Common myeloid progenitor, CD34-positive (primary cell): ENCODE data around the gene OSBPL10.

ENCODE experiments used
- CTCF ChIA-PET: fragments of 350-600 bp; sonication (Branson Sonifier 250); formaldehyde crosslinking; loops from one replicate; lab custom pipeline; 2021; ENCODE audit warnings: antibody characterized with exemption; lab: Charles Lee
- POLR2A ChIA-PET: fragments of 350-600 bp; sonication (Branson Sonifier 250); formaldehyde crosslinking; loops from one replicate; lab custom pipeline; 2021; ENCODE audit warnings: antibody characterized with exemption; lab: Charles Lee
- DNase-seq, 3 donors: peaks; one replicate each; pipeline versions ENCODE4 v3.0.0 to v3.0.0-alpha.2; 2013
- H3K27ac ChIP-seq, 2 experiments: 1 replicate in 1 of 2; 2 replicates in 1 of 2; pipeline ENCODE4 v1.7.0; 2013; ENCODE audit warnings: inconsistent platforms in 2 of 2, low read length in 2 of 2, mild to moderate bottlenecking in 2 of 2, low read depth in 1 of 2, moderate library complexity in 1 of 2; ENCODE audit not compliant: severe bottlenecking in 2 of 2, insufficient read depth in 1 of 2, poor library complexity in 1 of 2
- H3K27me3 ChIP-seq, 5 experiments: replicated peaks in 2 of 5; 1 replicate in 3 of 5; 2 replicates in 2 of 5; pipeline versions ENCODE4 v1.6.1 to v1.7.0; 2013; ENCODE audit warnings: low read length in 4 of 5, mild to moderate bottlenecking in 2 of 5, moderate library complexity in 2 of 5, inconsistent platforms in 1 of 5; ENCODE audit not compliant: insufficient read depth in 5 of 5, control insufficient read depth in 4 of 5
- H3K36me3 ChIP-seq, 4 experiments: 1 replicate in 2 of 4; 2 replicates in 2 of 4; pipeline versions ENCODE4 v1.6.1 to v1.7.0; 2013; ENCODE audit warnings: low read length in 3 of 4, control low read depth in 1 of 4, mild to moderate bottlenecking in 1 of 4; ENCODE audit not compliant: control insufficient read depth in 4 of 4, insufficient read depth in 4 of 4
- H3K4me1 ChIP-seq, 4 experiments: 1 replicate in 3 of 4; 2 replicates in 1 of 4; pipeline versions ENCODE4 v1.6.1 to v1.7.1; 2013; ENCODE audit warnings: low read length in 3 of 4, mild to moderate bottlenecking in 3 of 4, control low read depth in 1 of 4, inconsistent platforms in 1 of 4, moderate library complexity in 1 of 4; ENCODE audit not compliant: control insufficient read depth in 4 of 4, insufficient read depth in 4 of 4; ENCODE audit errors: control extremely low read depth in 1 of 4
- H3K4me3 ChIP-seq, 7 experiments: 1 replicate in 4 of 7; 2 replicates in 3 of 7; pipeline versions ENCODE4 v1.5.1 to v1.7.0; 2013; ENCODE audit warnings: mild to moderate bottlenecking in 7 of 7, low read length in 6 of 7, moderate library complexity in 6 of 7, inconsistent platforms in 2 of 7, low read depth in 2 of 7, control low read depth in 1 of 7; ENCODE audit not compliant: insufficient read depth in 4 of 7, control insufficient read depth in 1 of 7; ENCODE audit errors: extremely low read depth in 1 of 7
- H3K9me3 ChIP-seq, 5 experiments: 1 replicate in 4 of 5; 2 replicates in 1 of 5; pipeline versions ENCODE4 v1.6.1 to v1.7.1; 2013; ENCODE audit warnings: low read length in 4 of 5, mild to moderate bottlenecking in 2 of 5, inconsistent platforms in 1 of 5, low read depth in 1 of 5, moderate library complexity in 1 of 5; ENCODE audit not compliant: control insufficient read depth in 4 of 5, insufficient read depth in 2 of 5; ENCODE audit errors: control extremely low read depth in 1 of 5
- WGBS: methylation state at CpG from one replicate; pipeline ENCODE4 v1.1.5; 2013; ENCODE audit not compliant: insufficient coverage; 5-methylcytosine and 5-hydroxymethylcytosine counted together

The OSBPL10 gene

DNA sequence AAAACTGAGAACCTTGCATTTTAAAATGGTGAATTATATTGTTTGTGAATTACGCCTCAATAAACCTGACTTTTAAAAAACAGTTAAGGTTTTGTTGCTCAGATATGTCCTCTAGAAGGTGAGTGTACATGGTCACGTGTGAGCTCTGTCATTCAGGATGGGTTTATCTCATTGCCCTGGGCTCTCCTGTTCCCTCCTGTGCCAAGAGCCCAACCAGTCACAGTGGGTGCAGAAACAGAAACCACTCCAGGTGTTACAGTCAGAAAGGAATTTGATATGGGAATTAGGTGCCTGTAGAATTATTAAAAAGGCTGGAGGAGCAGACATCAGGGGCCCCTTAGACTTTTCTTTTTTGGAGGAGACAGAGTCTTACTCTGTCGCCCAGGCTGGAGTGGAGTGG lies 252.0 kb downstream of the OSBPL10 start:
- ChIA-PET CTCF (no interaction called here), POLR2A (no interaction called here)
- H3K36me3 ChIP-seq = no peaks in the 10 kb centered on the region
- no peak overlapping the region for H3K4me3 ChIP-seq
- no peak overlapping the region for H3K27ac ChIP-seq
- WGBS = 100% methylated on average over 3 of the region's 3 CpGs
- no peaks in the 10 kb centered on the region for H3K9me3 ChIP-seq
- no peaks in the 10 kb centered on the region for H3K27me3 ChIP-seq
- DNase-seq = no peak
- no peaks in the 10 kb centered on the region for H3K4me1 ChIP-seq

DNA sequence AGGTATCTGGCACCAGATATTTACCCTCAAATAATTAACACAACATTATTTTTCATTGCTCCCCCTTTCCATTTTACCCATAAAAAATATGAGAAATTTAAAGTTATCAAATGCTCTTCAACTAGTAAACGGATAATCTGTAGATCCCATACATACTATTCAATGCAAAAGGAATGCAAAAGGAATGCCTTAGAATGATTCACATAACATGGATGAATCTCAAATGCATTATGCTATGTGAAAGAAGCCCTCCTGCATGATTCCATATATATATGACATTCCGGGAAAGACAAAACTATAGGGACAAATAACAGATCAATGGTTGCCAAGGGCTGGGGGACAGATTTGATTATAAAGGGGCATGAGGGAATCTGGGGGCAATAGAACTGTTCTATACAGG lies 252.7 kb downstream of the OSBPL10 start:
- ChIA-PET CTCF (no interaction called here), POLR2A (no interaction called here)
- no CpG with 5 or more reads among the region's 2 CpGs for WGBS
- H3K27ac ChIP-seq = no peak overlapping the region
- no peaks in the 10 kb centered on the region for H3K36me3 ChIP-seq
- no peak for DNase-seq
- no peaks in the 10 kb centered on the region for H3K4me1 ChIP-seq
- no peak overlapping the region for H3K4me3 ChIP-seq
- H3K27me3 ChIP-seq = no peaks in the 10 kb centered on the region
- no peaks in the 10 kb centered on the region for H3K9me3 ChIP-seq

GRCh38 chr3:31725976-31726375 lies 255.1 kb downstream of the OSBPL10 start:
- 100% methylated on average over 3 of the region's 4 CpGs for WGBS
- CTCF ChIA-PET = interaction anchor here (0.8 kb wide), 1 partner anchor 41 kb away, joined by 3 read pairs; no protein-coding TSS in a partner anchor
- H3K4me1 ChIP-seq = no peaks in the 10 kb centered on the region
- no peak overlapping the region for H3K4me3 ChIP-seq
- no peak for DNase-seq
- POLR2A ChIA-PET = no interaction called here
- no peak overlapping the region for H3K27ac ChIP-seq
- no peaks in the 10 kb centered on the region for H3K9me3 ChIP-seq
- no peaks in the 10 kb centered on the region for H3K27me3 ChIP-seq
- no peaks in the 10 kb centered on the region for H3K36me3 ChIP-seq

- 98% methylated on average over 6 of the region's 6 CpGs for WGBS
- Histone ChIP-seq H3K9me3 (no peaks in the 10 kb centered on the region), H3K4me3 (no peak overlapping the region), H3K27me3 (no peaks in the 10 kb centered on the region), H3K36me3 (no peaks in the 10 kb centered on the region), H3K4me1 (no peaks in the 10 kb centered on the region), H3K27ac (no peak overlapping the region)
- no peak for DNase-seq
- POLR2A ChIA-PET = no interaction called here
- CTCF ChIA-PET = interaction anchor here (0.9 to 1.2 kb wide), 6 partner anchors 12 to 41 kb away, joined by 3 to 5 read pairs (median 4); no protein-coding TSS in a partner anchor
Measured at GRCh38 chr3:31725568-31725967, 255.5 kb downstream of the OSBPL10 start.

- Histone ChIP-seq H3K9me3 (no peaks in the 10 kb centered on the region), H3K4me1 (no peaks in the 10 kb centered on the region), H3K27me3 (no peaks in the 10 kb centered on the region), H3K4me3 (no peak overlapping the region), H3K36me3 (no peaks in the 10 kb centered on the region), H3K27ac (no peak overlapping the region)
- POLR2A ChIA-PET = no interaction called here
- 65% methylated on average over 2 of the region's 4 CpGs for WGBS
- CTCF ChIA-PET = interaction anchor here (0.6 to 1.5 kb wide), 13 partner anchors 11 to 620 kb away, joined by 3 to 6 read pairs (median 3); no protein-coding TSS in a partner anchor
- DNase-seq = peak; percentile 17 to 43 (median 41)
Measured at GRCh38 chr3:31724651-31725050, 256.4 kb downstream of the OSBPL10 start.

DNA sequence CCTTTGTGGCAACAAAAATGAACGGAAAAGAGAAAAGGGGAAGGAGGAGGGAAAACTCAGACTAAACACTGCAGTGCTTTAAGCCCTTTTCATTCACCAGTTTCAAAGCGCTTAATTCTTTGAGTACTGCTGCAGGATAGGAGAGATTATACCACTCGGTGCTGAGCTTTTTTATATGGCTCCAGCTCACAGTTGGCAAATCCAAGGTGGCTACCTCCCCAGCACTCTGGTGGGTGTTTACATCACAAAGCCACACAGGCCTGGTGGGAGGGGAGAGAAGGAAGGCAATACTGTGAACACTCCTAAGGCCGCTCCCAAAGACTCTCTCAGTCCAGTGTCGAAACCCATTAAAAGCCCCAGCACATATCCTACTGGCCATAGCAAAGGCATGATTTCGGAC lies 256.9 kb downstream of the OSBPL10 start:
- ChIA-PET CTCF (interaction anchor here (0.6 to 1.5 kb wide), 10 partner anchors 12 to 620 kb away, joined by 3 to 6 read pairs (median 3); no protein-coding TSS in a partner anchor), POLR2A (no interaction called here)
- Histone ChIP-seq H3K4me1 (no peaks in the 10 kb centered on the region), H3K36me3 (no peaks in the 10 kb centered on the region), H3K9me3 (no peaks in the 10 kb centered on the region), H3K27ac (no peak overlapping the region), H3K27me3 (no peaks in the 10 kb centered on the region), H3K4me3 (no peak overlapping the region)
- WGBS = 96% methylated on average over 2 of the region's 6 CpGs
- DNase-seq = no peak

- 90% methylated on average over 2 of the region's 5 CpGs for WGBS
- ChIA-PET CTCF (interaction anchor here (0.9 to 1.5 kb wide), 5 partner anchors 20 to 427 kb away, joined by 3 to 6 read pairs (median 3); no protein-coding TSS in a partner anchor), POLR2A (no interaction called here)
- Histone ChIP-seq H3K36me3 (no peaks in the 10 kb centered on the region), H3K4me1 (no peaks in the 10 kb centered on the region), H3K4me3 (no peak overlapping the region), H3K27ac (no peak overlapping the region), H3K9me3 (no peaks in the 10 kb centered on the region), H3K27me3 (no peaks in the 10 kb centered on the region)
- no peak for DNase-seq
Measured at GRCh38 chr3:31723701-31724100, 257.4 kb downstream of the OSBPL10 start.
